ENCODE data around the gene PLPP2.
A peak's percentile ranks its signal among the peaks of the same experiment; 100 is the strongest.

PLPP2 gene

DNA sequence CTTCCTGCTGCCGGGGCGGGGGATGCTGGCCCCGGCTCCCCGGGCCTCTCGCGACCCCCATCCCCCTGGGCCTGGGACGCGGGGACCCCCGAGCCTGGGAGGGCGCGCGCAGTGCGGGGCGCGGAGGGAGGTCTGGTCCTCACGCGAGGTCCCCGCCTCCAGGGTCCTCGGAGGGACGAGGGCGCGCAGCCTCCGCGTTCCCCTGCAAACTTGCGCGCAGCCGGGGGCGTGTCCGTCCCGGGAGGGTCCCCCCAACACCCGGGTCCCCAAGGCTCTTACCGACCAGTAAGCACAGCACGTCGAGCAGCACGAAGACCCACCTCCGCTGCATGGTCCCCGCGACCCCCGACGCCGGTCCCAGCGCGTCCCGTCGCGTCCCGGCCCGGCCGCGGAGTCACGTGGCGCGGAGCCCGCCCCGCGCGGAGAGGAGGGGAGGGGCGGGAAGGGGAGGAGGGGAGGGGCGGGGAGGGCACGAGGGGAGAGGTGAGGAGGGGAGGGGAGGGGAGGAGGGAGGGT lies at the start of gene PLPP2:
PLPP2 (minus strand) TSS at position 398 of the 516 bp plus-strand sequence; CDS start at position 331, 67 bp downstream.
- TF ChIP-seq POLR2A (IDR thresholded peaks at IDR 0.05; ENCODE audit: low read length) (no peak), GATA1 (IDR thresholded peaks at IDR 0.05; ENCODE audit: low read depth, low read length) (no peak)
- no peak for DNase-seq

DNA sequence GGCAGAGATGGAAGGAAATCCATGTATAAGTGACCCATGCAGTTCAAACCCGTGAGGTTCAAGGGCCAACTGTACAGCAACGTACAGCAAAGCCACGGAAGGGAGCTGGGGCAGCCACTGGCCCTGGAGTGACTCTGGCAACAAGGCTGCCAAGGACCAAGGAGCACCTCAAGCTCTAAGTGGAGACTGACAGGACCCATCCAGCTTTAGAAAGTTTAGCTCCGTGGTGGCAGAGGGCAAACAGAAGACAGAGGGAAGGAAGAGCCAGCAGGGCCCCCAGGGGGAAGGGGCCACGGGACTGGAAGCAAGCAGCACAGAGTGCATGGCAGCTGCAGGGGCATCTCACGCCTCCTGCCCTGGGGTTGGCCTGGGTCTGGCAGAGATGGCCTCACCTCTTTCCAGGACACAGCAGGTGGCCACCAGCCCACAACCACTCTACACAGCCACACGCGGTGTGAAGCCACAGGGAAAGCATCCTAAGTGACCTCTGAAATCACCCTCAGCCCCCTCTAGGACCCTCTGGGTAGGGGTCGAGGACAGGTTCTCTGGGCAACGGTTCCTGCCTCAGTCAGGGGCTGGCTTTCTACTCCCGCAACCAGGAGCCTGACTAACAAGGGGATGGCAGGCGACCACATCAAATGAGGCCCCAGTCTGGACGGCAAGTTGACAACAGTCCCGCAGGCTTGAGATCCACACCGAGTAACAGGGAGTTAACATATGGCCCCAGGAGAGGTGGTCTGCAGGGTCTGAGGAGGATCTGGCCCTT lies 49.6 kb upstream of the PLPP2 start:
- no peak for DNase-seq
- TF ChIP-seq POLR2A (IDR thresholded peaks at IDR 0.05; ENCODE audit: low read length) (no peak), GATA1 (IDR thresholded peaks at IDR 0.05; ENCODE audit: low read depth, low read length) (no peak)

DNA sequence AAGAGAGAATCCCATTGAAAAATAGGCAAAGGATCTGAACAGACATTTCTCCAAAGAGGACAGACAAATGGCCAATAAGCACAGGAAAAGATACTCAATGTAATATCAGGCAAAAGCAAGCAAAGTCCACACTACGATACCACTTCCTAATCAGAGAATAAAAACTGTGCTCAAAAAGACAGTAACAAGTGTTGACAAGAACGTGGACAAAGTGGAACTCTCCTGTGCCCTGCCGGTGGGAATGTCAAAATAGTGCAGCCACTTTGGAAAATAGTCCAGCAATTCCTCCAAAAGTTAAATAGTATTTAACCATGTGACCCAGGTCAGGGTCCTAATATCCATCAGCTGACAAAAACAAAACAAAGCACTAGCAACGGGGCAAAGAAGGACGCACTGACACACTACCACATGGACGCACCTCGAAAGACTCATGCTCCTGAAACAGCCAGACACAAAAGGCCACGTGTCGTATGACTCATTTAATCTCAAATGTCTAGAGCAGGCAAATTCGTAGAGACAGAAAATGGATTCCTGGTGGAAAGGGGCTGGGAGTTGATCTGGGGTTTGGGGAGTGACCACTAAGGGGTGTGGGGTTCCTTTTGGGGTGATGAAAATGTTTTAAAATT lies 48.2 kb upstream of the PLPP2 start:
- DNase-seq = no peak
- no peak for TF ChIP-seq POLR2A (IDR thresholded peaks at IDR 0.05; ENCODE audit: low read length)
- no peak for TF ChIP-seq GATA1 (IDR thresholded peaks at IDR 0.05; ENCODE audit: low read depth, low read length)

DNA sequence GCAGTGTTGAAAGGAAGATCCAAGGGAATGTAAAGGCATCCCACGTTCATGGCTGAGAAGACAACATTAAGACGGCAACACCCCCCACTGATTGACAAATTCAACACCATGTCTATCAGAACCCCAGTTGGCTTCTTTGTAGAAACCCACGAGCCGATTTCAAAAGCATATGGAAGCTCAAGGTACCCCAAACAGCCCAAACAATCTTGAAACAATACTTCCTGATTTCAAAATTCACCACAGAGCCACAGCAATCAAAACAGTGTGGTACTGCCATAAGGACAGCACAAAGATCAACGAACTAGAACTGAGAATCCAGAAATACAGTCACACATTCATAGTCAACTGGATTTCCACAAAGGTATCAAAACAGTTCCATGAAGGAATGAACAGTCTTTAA lies 47.2 kb upstream of the PLPP2 start:
- TF ChIP-seq GATA1 (IDR thresholded peaks at IDR 0.05; ENCODE audit: low read depth, low read length) (no peak), POLR2A (IDR thresholded peaks at IDR 0.05; ENCODE audit: low read length) (no peak)
- DNase-seq = no peak

DNA sequence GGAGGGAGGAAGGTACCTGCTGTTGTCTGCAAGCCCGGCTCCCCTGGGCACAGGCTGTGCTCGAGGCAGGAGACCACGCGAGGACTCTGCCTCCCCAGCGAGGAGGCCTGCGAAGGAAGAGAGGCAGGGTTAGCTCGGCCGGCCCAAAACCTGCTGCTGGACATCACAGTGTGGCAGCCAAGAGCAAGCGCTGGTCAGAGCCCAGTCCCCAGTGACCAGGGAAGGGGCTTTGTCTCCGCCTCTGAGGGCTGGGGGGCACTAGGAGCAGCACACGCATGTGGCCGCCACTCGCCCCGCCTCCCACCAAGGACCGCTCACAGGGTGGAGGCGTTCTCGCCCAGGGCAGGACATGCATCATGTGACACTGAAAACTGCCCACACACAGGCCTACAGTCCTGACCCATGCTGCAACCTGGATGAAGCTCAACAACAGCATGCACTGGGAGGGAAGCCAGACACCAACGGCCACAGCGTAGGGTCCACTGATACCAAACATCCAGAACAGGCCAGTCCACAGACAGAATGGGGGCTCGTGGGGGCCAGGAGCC lies 44.9 kb upstream of the PLPP2 start:
- DNase-seq = no peak
- TF ChIP-seq POLR2A (IDR thresholded peaks at IDR 0.05; ENCODE audit: low read length) = no peak
- TF ChIP-seq GATA1 (IDR thresholded peaks at IDR 0.05; ENCODE audit: low read depth, low read length) = no peak

DNA sequence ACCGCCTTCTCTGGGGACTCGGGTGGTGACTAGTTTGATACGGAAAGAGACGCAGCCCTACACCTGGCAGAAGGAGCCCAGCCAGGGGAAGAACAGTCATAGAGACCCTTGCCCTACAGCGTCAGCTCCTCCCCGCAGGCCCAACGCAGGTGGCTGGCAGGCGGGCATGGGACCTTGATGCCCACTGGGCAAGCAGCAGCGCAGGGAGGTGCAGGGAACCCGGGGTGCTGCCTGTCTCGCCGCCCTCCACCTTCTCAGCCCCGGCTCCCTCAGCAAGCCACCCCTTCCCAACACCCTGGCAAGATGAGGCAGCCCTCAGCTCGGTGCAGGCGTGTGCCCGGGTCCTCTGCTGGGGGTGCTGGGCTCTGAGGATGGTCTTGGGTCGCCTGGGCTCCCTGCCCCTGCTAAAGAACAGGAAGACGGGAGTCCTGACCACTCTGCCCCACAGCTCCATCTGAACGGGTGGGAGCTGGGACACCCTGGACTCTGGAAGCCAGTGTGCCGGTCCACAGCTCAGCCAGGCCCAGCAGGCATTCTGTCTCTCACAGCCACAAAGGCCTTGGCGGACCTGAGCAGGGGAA lies 44.4 kb upstream of the PLPP2 start:
- no peak for DNase-seq
- TF ChIP-seq POLR2A (IDR thresholded peaks at IDR 0.05; ENCODE audit: low read length) = no peak
- TF ChIP-seq GATA1 (IDR thresholded peaks at IDR 0.05; ENCODE audit: low read depth, low read length) = no peak

DNA sequence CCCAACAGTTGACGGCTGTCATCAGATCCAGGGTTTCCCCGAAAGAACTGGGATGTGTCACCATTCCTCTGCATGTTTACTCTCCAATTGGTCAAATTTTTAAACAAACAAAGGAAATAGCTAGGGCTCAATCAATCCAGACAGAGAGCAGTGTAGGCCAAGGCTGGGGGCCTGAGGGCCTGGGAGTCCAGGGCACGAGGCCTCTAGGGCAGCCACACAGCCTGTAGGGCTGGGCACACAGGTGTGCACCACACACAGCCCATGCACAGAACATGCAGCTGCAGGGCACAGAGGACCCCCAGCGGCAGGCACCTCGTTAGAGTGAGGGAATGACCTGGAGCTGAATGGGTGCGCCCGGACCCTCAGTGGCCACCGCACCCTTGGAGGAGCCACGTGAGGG lies 43.9 kb upstream of the PLPP2 start:
- TF ChIP-seq GATA1 (IDR thresholded peaks at IDR 0.05; ENCODE audit: low read depth, low read length) (no peak), POLR2A (IDR thresholded peaks at IDR 0.05; ENCODE audit: low read length) (no peak)
- no peak for DNase-seq

DNA sequence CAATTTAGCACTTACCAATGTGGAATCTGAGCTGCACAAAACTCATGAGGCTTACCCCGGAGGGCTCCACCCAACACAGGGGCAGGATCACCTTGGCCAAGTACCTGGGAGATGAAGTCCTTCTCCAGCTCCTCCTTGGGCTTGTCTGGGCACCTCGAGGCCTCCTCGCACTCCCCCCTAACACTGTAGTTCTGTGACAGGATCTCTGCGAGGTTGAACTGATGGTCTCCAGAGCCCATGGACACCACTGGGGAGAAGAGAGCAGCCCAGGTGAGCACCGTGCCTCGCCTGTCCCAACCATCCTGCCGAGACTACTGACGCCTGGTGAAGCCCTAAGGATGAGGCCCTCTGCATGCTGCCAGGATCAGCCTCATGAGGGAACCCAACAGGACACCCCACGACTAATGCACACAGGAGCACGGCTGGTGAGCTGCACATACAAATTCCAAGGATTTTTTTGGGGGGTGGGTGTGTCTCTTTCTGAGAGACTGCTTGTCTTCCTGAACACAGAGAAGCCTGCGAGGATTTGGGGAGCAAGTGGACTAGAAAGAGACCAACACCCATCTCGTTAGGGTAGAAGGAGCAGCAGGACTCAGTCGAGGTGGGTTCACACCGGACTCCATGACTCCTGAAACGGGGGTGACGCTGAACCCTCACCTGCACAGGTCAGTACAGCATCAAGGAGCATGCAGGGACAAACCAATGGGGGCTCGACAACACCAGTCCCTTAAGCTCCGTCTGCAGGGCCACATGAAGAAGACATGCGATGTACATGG lies 43.3 kb upstream of the PLPP2 start:
- TF ChIP-seq GATA1 (IDR thresholded peaks at IDR 0.05; ENCODE audit: low read depth, low read length) (no peak), POLR2A (IDR thresholded peaks at IDR 0.05; ENCODE audit: low read length) (no peak)
- no peak for DNase-seq

DNA sequence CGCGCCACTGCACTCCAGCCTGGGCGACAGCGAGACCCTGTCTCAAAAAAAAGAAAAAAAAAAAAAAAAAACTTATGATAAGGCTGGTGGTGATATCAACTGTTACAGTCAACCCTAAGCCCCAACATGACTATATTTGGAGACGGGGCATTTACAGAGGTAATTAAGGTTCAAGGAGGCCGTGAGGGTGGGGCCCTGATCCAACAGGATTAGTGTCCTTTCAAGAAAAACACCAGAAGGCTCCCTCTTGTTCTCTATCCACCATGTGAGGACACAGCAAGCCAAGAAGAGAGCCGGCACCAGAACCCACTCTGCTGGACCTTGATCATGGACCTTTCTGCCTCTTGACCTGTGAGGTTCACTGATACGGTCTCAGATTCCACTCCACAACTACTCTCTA lies 39.3 kb upstream of the PLPP2 start:
- no peak for DNase-seq
- no peak for TF ChIP-seq POLR2A (IDR thresholded peaks at IDR 0.05; ENCODE audit: low read length)
- no peak for TF ChIP-seq GATA1 (IDR thresholded peaks at IDR 0.05; ENCODE audit: low read depth, low read length)

DNA sequence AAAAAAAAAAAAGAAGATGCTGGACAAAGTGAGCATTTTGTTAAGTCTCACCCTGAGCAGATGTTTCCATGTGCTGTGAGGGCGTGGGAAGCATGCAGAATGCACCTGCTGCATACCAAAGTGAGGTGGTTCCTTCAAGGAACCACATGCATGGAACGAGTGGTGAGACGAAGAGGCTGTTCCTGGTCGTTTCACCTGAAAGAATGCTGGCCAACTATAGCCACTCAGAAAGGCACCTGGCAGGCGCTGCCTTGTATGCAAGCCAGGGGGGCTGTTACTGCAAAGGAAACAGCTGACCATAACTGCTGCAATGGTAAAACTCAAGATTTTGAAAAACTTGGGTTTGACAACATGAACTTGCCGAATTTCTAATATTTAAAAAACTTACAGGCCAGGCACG lies 38.7 kb upstream of the PLPP2 start:
- DNase-seq = no peak
- TF ChIP-seq POLR2A (IDR thresholded peaks at IDR 0.05; ENCODE audit: low read length) (no peak), GATA1 (IDR thresholded peaks at IDR 0.05; ENCODE audit: low read depth, low read length) (no peak)

DNA sequence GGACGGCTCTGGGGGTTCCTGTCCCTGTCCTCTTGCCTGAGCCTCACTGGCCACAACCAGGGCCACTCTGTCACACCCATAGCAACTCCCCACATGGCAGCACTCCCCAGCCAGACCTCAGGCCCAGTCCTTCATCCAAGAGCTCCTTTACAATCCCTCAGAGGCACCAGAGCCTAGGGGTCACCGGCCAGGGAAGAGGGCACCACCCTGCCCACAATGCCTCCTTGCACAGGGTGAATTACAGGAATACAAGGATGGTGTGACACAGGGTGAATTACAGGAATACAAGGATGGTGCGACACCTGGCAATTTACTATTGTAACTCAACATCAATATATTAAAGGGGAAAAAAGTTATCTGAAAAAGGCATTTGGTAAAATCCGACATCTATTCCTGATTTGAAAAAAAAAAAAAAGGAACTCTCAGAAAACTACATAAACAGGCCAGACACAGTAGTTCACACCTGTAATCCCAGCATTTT lies 36.9 kb upstream of the PLPP2 start:
- TF ChIP-seq POLR2A (IDR thresholded peaks at IDR 0.05; ENCODE audit: low read length) (no peak), GATA1 (IDR thresholded peaks at IDR 0.05; ENCODE audit: low read depth, low read length) (no peak)
- peak; percentile 37 to 58 for DNase-seq

DNA sequence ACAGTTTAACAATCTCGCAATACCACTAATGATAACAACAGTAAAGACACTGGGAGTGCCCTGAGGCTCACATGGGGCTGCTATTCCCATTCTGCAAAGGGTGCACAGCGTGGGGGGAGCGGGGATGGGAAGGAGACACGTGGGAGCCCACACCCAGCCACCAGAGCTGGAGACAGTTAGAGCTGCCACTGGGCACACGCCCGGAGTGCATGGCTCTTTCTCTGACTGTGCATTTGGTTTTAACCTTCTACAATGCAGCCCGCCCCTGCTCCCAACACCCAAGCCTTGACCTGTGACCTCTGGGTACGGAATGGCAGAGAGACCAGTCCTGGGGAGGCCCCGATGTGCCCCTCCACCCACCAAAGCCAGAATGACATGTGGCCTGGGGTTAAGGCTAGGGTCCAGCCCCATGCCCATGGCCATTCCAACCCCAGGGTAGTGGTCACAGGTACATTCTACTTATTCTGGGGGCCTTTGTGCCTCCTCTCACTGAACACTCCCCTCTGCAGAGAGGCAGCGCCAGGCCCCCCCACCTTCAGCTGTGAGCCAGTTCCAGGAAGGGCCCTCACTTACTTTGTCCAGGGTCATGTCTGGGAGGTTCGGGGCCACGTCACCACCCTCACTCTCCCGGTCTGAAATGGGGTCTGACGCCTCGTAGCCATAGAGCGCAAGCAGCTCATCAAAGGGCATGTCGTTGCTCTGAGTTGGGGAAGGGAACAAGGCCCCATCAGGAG lies 36.3 kb upstream of the PLPP2 start:
- TF ChIP-seq POLR2A (IDR thresholded peaks at IDR 0.05; ENCODE audit: low read length) (no peak), GATA1 (IDR thresholded peaks at IDR 0.05; ENCODE audit: low read depth, low read length) (no peak)

DNA sequence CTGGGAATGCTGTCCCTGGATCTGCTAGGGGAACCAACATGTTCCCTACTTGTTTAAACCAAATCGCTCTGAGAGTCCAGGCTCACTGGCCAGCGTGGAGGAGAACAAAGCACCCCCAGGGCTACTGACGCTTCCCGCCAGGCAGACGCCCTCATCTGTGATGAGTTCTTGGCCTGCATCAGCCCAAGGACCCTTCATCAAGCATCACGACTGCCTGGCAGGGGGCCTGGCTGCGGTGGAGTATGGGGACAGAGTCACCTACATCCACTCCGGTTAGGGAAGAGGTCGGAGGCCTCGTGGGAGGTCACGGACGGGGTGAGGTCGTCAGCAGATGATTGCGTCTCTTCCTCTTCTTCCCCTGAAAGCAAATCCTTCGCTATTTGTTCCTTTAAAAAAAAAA lies 35.7 kb upstream of the PLPP2 start:
- no peak for DNase-seq
- TF ChIP-seq GATA1 (IDR thresholded peaks at IDR 0.05; ENCODE audit: low read depth, low read length) (no peak), POLR2A (IDR thresholded peaks at IDR 0.05; ENCODE audit: low read length) (no peak)

More for the DNA sequence above, 36.3 kb upstream of the PLPP2 start:
- DNase-seq = no peak

All from erythroblast (primary cell).